Osteocyte (in vitro differentiated cells): ENCODE results near the gene SLCO2A1. TPM values are rescaled to one million over a fixed set of nuclear protein-coding genes. Genes with fewer than 3 reads are reported as not detected.

Source experiments
- DNase-seq: peaks from one replicate; pipeline ENCODE4 v3.0.0; 2021; ENCODE audit warnings: mixed read lengths; ENCODE audit not compliant: unreplicated experiment; ENCODE audit errors: extremely low spot score
- H3K27ac Mint-ChIP-seq: one replicate; pipeline ENCODE4 v1.8.0; 2021; ENCODE audit warnings: mild to moderate bottlenecking, mixed read lengths; ENCODE audit not compliant: unreplicated experiment
- H3K27me3 Mint-ChIP-seq: one replicate; pipeline ENCODE4 v1.8.0; 2021; ENCODE audit warnings: mixed read lengths; ENCODE audit not compliant: unreplicated experiment
- H3K36me3 Mint-ChIP-seq: one replicate; pipeline ENCODE4 v1.8.0; 2021; ENCODE audit warnings: mixed read lengths; ENCODE audit not compliant: unreplicated experiment
- H3K4me1 Mint-ChIP-seq: one replicate; pipeline ENCODE4 v1.8.0; 2021; ENCODE audit warnings: mixed read lengths; ENCODE audit not compliant: unreplicated experiment
- H3K4me3 Mint-ChIP-seq: one replicate; pipeline ENCODE4 v1.8.0; 2021; ENCODE audit warnings: mild to moderate bottlenecking, moderate library complexity, mixed read lengths; ENCODE audit not compliant: unreplicated experiment
- H3K9me3 Mint-ChIP-seq: one replicate; pipeline ENCODE4 v1.8.0; 2021; ENCODE audit warnings: mixed read lengths; ENCODE audit not compliant: unreplicated experiment
- total RNA-seq: library from RNA; stranded (reverse); gene quantifications from 2 replicates; pipeline ENCODE4 v1.2.1, GENCODE V29; 2021
- TF ChIP-seq, protein P1 (sequence below): fragments of 200-600 bp; sonication (generic); IDR thresholded peaks from 2 replicates; pipeline ENCODE4 v1.5.0; 2021; ENCODE audit warnings: antibody characterized with exemption, mild to moderate bottlenecking, moderate library complexity

The SLCO2A1 gene
- total RNA-seq, 1 donor from 2014 or later, result 9.8 TPM

DNA sequence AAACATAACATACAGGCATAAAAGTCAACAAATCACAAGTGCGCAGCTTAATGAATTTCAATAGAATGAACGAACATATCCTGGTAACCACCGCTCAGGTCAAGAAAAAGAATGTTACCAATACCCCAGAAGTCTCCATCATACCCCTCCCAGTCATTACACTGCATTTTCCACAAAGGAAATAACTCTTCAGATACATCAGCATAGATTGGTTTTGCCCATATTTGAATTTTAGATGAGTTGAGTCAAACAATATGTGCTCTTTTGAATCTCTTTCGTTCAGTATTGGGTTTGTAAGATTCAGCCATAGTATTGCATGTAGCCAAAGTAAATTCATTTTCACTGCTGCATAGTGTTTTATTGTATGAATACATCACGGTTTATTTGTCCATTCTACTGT is 127.9 kb downstream of the SLCO2A1 start:
- H3K27ac Mint-ChIP-seq, result no peak overlapping the region
- H3K27me3 Mint-ChIP-seq, result peaks cover 61% of the 10 kb centered on the region
- DNase-seq, result no peak
- no peak overlapping the region for H3K4me3 Mint-ChIP-seq
- TF ChIP-seq, protein P1, sequence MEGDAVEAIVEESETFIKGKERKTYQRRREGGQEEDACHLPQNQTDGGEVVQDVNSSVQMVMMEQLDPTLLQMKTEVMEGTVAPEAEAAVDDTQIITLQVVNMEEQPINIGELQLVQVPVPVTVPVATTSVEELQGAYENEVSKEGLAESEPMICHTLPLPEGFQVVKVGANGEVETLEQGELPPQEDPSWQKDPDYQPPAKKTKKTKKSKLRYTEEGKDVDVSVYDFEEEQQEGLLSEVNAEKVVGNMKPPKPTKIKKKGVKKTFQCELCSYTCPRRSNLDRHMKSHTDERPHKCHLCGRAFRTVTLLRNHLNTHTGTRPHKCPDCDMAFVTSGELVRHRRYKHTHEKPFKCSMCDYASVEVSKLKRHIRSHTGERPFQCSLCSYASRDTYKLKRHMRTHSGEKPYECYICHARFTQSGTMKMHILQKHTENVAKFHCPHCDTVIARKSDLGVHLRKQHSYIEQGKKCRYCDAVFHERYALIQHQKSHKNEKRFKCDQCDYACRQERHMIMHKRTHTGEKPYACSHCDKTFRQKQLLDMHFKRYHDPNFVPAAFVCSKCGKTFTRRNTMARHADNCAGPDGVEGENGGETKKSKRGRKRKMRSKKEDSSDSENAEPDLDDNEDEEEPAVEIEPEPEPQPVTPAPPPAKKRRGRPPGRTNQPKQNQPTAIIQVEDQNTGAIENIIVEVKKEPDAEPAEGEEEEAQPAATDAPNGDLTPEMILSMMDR, result no peak
- H3K36me3 Mint-ChIP-seq, result no peaks in the 10 kb centered on the region
- H3K9me3 Mint-ChIP-seq, result peaks cover 9% of the 10 kb centered on the region
- peaks cover under 1% of the 10 kb centered on the region for H3K4me1 Mint-ChIP-seq

DNA sequence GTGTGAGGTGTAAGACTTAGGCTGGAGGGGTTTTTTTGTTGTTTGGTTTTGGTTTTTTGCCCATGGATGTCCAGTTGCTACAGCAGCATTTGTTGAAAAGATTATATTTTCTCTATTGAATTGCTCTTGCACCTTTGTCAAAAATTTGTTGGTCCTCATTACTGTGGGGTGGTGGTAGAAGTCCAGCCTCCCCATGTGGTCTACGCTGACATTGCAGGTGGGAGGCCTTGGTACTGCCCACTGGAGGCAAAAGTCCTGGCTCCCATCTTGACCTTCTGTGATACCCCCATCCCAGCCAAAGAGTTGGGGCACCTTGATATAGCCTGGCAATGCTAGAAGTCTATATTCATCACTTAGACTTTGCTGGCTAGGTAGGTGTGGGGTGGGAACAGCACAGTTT is 128.6 kb downstream of the SLCO2A1 start:
- TF ChIP-seq, protein P1, result peak; percentile 11
- peak; percentile 34 for DNase-seq
- Mint-ChIP-seq H3K36me3 (no peaks in the 10 kb centered on the region), H3K27me3 (peaks cover 64% of the 10 kb centered on the region), H3K27ac (no peak overlapping the region), H3K4me1 (peaks cover 1% of the 10 kb centered on the region), H3K9me3 (peaks cover 9% of the 10 kb centered on the region), H3K4me3 (no peak overlapping the region)

DNA sequence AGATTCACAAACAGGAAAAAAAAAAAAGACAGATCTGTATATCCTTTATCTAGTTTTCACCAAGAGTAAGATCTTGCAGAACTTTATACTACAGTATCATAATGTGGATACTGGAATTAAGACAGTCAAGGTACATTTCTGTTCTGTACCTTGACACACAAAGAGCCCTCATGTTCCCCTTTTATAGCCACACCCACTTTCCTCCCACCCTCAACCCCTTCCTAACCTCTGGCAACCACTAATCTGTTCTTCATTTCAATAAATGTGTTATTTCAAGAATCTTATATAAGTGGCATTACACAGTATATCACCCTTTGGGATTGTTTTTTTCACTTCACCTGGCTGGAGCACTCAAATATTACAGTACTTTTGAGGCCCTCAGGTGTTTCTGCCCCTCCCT is 130.4 kb downstream of the SLCO2A1 start:
- H3K4me3 Mint-ChIP-seq, result no peak overlapping the region
- peaks cover 9% of the 10 kb centered on the region for H3K9me3 Mint-ChIP-seq
- no peak overlapping the region for H3K27ac Mint-ChIP-seq
- peaks cover 50% of the 10 kb centered on the region for H3K27me3 Mint-ChIP-seq
- no peaks in the 10 kb centered on the region for H3K36me3 Mint-ChIP-seq
- H3K4me1 Mint-ChIP-seq, result peaks cover 3% of the 10 kb centered on the region
- TF ChIP-seq, protein P1, result no peak
- no peak for DNase-seq

DNA sequence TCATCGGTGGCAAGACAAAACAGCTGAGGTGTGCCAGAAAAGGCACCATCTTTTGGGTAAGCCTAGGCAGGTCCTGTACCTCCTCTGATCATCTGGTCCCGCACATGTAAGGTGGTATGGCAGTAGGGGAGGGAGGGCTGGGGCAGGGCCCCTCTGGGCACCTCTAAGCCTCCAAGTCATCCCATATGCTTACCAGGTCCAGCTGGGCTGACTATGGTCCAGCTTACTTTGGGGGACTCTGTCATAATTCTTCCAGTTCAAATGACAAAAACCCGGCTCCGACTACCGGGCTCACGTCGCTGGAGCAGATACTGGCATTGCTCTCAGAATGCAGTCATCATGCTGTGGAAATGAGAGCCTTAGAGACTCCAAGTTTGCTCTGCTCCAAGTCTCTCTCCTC is 132.2 kb downstream of the SLCO2A1 start:
- peaks cover 1% of the 10 kb centered on the region for H3K9me3 Mint-ChIP-seq
- no peaks in the 10 kb centered on the region for H3K36me3 Mint-ChIP-seq
- H3K4me1 Mint-ChIP-seq, result peaks cover 3% of the 10 kb centered on the region

DNA sequence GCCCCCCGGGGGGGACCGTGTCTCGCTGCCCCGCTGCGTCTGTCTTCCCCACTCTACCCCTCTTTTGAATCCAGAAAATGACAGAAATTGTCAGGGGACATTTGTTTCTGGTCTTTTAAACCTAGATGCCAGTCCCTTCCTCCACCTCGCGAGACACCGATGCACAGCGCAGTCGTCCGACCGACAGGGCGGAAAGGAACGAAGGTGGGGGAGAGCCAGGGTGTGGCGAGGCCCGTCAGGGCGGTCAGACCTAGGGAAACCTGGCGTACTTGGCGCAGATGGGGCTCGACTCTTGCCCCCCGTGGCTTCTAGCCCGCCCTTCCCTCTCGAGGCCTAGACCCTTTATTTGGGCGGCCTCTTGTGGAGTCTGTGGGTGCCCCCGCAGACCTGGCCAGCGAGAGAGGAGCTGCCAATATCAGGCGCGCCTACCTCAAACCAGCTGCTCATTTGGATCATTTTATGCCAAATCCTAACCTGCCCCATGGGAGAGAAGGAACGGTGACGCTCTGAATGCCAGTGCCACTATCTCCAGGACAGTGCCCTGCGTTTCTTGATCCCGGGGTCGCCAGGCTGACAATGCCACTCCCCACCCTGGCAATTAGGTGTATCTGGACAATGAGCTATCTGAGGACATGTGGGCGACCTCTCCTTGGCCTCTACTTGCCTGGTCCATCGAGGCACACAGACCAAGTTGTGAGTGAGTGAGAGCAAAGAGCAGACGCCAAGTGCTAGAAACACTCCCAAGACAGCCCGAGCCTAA is 133.5 kb downstream of the SLCO2A1 start:
- no peaks in the 10 kb centered on the region for H3K9me3 Mint-ChIP-seq
- H3K36me3 Mint-ChIP-seq, result no peaks in the 10 kb centered on the region
- H3K27ac Mint-ChIP-seq, result peak overlapping the region; percentile 75
- DNase-seq, result no peak
- H3K4me1 Mint-ChIP-seq, result peaks cover 3% of the 10 kb centered on the region
- H3K27me3 Mint-ChIP-seq, result peaks cover 32% of the 10 kb centered on the region
- TF ChIP-seq, protein P1, result no peak
- peak overlapping the region; percentile 81 for H3K4me3 Mint-ChIP-seq

More for the DNA sequence above, 132.2 kb downstream of the SLCO2A1 start:
- Mint-ChIP-seq H3K4me3 (peak overlapping the region; percentile 38), H3K27ac (no peak overlapping the region), H3K27me3 (peaks cover 39% of the 10 kb centered on the region)
- no peak for DNase-seq
- TF ChIP-seq, protein P1, result no peak
